ENCODE data around the gene RCCD1.
"Not testable (repeated sequence)": the region's sequence is repeated elsewhere in the genome, so short reads cannot be mapped to it uniquely, and the experiment has no call there.

RCCD1 gene

DNA sequence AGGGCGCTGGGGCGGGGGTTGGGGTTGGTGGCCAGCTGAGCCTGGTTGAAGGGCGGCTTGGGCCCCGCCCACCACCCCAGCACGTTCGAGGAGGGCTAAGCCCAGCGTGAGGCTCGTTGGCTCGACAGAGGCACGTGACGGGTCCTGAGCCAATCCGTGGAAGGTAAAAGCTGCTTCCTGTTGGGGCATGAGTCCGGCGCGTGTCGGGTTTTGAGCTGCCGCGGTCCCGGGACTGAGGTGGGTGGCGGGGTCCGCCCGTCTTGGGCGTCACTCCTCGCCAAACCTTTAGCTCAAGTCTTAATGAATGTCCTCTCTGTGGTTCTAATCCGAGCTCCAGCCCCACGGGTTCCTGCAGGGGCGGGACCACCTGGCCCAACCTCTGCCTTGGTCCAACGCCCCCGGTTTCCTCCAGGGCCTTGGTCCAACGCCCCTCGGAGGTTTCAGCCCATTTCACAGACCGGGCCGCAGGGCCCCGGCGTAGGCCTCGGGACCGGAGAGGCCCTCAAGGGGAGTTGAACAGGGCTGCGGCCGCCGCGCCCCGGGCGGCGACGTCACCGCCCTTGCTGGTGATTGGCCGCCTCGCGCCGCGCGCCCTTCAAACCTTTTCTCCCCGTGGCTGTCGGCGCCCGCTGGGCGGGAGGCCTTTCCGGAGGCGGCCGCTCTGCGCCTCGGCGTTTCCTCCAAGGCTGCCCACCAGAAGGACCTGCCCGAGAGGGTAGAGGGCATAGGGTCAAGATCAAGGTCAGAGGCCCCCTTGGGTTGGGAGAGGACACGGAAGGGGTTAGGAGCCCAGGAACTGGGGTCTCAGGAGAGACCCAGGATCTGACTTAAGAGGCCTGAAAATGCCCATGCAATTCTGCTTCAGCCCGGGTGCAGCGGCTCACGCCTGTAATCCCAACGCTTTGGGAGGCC, at the start of gene RCCD1:
Gene RCCD1 (plus strand): TSS at position 173 of the 912 bp plus-strand sequence. CDS start 1,851 bp downstream, outside the sequence.
- peak; percentile 93 for DNase-seq

GRCh38 chr15:90905306-90906180, 49.1 kb upstream of the RCCD1 start:
- DNase-seq: no peak

DNA sequence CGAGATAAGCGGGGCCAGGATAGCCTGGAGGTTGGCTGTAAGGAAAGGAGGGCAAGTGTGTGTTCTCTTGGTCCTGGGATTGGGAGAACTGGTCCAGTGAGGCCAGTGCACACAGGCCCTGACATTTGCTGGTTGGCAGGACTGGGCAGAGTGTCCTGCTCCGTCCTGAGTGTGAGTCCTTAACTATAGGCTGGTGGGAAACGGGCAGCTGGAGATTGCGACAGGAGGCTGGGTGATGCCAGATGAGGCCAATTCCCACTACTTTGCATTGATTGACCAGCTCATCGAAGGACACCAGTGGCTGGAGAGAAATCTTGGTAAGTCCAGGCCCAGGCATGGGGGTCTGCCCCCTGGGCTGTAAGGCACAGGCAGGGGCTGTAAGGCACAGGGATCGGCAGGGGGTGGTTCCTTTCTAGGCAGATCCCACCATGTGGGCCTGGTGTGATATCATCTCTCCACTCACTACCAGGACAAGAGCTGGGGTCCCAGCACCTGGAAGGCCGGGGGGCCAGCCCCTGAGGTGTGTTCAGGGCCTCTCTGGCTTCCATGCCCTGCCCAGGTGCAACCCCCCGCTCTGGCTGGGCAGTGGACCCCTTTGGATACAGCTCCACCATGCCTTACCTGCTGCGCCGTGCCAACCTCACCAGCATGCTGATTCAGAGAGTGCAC, 48.4 kb upstream of the RCCD1 start:
- DNase-seq: no peak

- DNase-seq: no peak
Measured at GRCh38 chr15:90907051-90907660, 47.5 kb upstream of the RCCD1 start.

- DNase-seq: no peak
Measured at GRCh38 chr15:90907838-90908507, 46.7 kb upstream of the RCCD1 start.

DNA sequence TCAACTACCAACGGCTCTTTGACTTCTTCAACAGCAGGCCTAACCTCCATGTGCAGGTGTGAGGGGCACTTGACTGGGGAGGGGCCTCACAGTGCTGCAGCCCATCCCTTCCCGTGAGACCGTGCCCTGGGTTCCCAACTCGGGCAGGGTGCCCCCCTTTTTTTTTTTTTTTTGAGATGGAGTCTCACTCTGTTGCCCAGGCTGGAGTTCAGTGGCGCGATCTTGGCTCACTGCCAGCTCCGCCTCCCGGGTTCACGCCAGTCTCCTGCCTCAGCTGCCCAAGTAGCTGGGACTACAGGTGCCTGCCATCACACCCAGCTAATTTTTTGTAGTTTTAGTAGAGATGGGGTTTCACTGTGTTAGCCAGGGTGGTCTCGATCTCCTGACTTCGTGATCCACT, 45.2 kb upstream of the RCCD1 start:
- DNase-seq: not testable (repeated sequence)

- no peak for DNase-seq
Measured at GRCh38 chr15:90909976-90910375, 44.7 kb upstream of the RCCD1 start.

DNA sequence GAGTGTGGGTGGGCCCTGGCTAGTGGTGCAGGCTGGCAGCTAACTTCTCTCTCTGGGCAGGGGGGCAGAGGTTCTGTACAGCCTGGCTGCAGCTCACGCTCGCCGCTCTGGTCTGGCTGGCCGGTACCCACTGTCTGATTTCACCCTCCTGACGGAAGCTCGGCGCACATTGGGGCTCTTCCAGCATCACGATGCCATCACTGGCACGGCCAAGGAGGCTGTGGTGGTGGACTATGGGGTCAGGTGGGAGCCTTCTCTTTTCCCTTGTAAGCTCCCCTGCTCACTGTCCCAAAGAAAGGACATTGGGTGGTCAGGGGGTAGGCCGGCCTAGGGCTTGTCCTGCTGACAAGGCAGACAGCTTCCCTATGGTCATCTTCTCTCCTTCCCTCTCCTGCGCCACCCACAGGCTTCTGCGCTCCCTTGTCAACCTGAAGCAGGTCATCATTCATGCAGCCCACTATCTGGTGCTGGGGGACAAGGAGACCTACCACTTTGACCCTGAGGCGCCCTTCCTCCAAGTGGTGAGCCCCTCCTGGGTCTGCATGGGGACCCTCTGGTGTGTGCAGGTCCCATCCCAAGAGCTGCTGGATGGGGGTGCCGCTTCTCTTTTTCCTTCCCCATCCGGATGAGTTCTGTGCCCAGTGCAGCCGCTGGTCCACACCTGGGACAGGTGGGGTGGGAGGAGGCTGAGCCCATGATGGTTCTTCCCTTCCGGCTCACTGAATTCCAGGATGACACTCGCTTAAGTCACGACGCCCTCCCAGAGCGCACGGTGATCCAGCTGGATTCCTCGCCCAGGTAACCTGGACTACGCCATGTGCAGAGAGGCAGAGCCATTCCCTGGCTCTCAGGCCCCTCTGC, 44.0 kb upstream of the RCCD1 start:
- no peak for DNase-seq

DNA sequence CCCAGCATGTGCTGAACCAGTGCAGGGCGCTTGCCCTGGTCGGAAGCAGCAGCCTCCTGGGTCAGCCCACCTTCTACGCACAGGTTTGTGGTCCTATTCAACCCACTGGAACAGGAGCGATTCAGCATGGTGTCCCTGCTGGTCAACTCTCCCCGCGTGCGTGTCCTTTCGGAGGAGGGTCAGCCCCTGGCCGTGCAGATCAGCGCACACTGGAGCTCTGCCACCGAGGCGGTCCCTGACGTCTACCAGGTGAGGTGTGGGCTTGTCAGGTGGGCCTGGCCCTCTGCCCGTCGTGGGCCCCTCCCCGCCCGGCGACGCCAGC, 43.4 kb upstream of the RCCD1 start:
- DNase-seq: no peak

DNA sequence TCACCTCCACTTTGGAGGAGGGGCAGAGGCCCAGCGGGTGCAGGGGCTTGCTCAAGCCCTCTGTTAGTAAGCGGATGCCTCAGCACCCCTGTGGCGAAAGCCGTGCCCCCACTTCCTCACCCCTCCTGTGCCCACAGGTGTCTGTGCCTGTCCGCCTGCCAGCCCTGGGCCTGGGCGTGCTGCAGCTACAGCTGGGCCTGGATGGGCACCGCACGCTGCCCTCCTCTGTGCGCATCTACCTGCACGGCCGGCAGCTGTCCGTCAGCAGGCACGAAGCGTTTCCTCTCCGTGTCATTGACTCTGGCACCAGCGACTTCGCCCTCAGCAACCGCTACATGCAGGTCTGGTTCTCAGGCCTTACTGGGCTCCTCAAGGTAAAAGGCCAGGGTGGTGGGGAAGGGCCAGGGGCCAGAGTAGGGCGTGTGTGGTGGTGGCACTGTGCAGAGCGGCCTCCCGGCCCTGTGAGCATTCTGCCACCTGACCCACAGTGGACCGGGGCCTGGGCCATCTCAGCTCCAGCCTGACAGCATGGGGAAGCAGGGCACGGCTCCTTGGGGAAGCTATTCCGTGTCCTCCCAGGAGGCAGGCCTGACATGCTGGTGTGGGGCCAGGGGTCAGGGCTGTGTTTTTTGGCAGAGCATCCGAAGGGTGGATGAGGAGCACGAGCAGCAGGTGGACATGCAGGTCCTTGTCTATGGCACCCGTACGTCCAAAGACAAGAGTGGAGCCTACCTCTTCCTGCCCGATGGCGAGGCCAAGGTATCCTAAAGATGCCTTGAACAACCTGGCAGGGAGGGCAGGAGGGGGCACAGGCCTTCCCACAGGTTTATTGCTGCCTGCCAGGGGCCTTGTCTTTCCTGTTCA, 42.5 kb upstream of the RCCD1 start:
- no peak for DNase-seq

- no peak for DNase-seq
Measured at GRCh38 chr15:90912770-90913075, 42.0 kb upstream of the RCCD1 start.

- DNase-seq: no peak
Measured at GRCh38 chr15:90913398-90913944, 41.2 kb upstream of the RCCD1 start.

DNA sequence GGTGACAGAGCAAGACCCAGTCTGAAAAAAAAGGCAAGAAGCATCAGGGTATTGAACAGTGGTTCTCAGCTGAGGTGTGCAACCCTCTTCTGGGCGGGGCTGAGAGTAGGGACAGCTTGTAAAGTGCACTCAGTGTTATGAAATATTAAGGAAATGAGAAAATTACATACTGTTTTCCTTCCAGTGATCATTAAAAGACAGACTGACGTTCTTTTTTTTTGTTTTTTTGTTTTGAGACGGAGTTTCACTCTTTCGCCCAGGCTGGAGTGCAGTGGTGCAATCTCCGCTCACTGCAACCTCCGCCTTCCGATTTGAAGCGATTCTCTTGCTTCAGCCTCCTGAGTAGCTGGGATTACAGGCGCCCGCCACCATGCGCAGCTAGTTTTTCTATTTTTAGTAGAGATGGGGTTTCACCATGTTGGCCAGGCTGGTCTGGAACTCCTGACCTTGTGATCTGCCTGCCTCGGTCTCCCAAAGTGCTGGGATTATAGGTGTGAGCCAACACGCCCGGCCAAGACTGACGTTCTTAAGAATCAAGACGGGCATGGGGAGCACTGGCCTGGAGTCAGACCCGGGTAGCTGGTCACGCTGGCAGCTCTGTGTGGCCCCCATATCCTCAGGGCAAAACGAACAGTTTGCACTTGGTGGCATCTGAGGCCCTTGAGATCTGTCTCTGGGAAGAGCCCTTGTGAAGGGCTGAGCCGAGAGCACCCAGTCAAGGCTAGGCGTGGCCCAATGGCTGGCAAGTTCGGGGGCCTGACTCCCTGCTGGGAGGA, 40.2 kb upstream of the RCCD1 start:
- no peak for DNase-seq

- no peak for DNase-seq
Measured at GRCh38 chr15:90915216-90915807, 39.4 kb upstream of the RCCD1 start.

GRCh38 chr15:90915808-90916440, 38.8 kb upstream of the RCCD1 start:
- DNase-seq: no peak

DNA sequence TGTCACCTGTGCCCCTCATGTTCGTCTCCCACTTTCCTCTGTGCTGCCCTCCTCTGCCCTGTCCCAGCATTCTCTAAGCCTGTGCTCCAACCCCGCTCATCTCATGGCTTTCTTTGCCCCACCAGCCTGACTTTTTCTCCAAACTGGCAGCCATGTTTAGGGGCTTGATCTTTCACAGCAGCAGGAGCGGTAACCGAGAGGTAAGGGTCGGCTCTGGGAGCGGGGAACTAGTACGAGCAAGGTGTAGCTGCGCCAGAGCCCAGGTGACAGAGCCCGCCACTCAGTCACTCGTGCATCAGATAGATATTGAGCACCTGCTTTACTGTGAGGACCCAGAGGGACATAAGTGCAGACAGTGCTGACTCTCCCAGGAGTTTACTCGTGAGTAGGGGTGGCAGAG, 38.2 kb upstream of the RCCD1 start:
- no peak for DNase-seq

DNA sequence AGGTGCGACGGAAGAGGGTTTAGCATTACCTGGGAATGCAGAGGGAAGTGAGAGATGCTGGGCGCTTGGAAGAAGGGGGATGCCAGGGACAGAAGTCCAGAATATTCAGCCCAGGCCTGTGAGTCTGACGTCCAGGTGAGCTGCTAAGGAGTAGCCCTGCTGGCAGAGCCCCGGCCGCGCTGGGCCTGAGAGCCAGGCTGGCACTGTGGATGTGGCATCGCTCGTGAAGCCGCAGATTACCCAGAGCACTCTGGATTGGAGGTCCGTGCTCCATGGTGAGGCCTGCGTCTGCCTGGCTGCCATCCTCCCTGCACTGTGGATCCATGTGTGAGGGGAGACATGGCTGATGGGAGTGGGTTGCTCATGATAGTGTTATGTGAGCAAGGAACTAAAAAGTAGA, 37.1 kb upstream of the RCCD1 start:
- no peak for DNase-seq

- DNase-seq: no peak
Measured at GRCh38 chr15:90918034-90918788, 36.5 kb upstream of the RCCD1 start.

All from COR-L47 (cell line).